ENCODE data around the gene ZSWIM1. TPM values are rescaled to one million over a fixed set of nuclear protein-coding genes. Genes with fewer than 3 reads are reported as not detected.

ZSWIM1 gene
- 5.5 TPM for total RNA-seq

DNA sequence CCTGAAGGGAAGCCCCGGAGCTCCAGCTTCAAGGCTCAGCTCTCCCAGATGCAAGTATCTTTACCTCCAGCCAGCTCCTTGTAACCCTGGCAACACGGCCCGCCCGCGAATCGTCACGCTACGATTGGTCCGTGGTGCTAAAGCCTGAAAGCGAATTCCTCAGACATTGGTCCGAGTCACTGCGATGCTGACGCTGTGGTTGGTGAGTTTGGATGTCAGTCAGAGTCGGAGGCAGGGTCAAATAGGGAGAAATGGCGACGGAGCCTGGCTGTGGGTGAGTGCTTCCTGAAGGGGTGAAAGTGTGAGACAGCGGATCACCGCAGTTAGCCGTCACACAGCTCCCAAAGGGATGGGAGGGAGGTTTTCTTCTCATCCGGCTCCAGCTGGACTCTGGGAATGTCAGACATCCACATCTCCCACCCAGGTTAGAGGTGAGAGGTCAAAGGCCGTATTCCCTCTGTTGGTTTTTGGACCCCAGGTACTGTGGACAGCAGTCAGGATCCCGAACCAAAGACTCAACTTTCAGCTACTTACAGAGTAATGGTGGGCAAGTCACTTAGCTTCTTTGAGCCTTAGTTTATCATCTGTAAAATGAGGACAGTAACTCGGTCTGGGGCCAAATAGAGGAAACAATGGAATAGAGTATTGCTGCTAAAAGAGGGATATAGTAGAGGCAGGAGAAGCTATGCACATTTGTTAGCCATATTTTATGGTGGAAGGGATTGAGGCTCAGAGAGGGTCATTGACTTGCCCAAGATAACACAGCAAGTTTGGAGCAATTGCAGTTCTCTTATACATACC lies at the start of gene ZSWIM1:
Gene ZSWIM1, plus strand, starts transcription at position 240 of the 801 bp plus-strand sequence. CDS start 1,366 bp downstream, outside the sequence.
- peak; percentile 98 for DNase-seq

GRCh38 chr20:45832619-45833018 lies 48.4 kb upstream of the ZSWIM1 start:
- DNase-seq, result no peak

- DNase-seq, result peak; percentile 40
Observed at GRCh38 chr20:45833030-45833882, 47.8 kb upstream of the ZSWIM1 start, which contains the start of gene SNX21. SNX21 (plus strand) TSS chr20:45833799; CDS start chr20:45833920, 121 bp downstream.

- DNase-seq, result peak; percentile 39
Observed at GRCh38 chr20:45833883-45834796, 46.9 kb upstream of the ZSWIM1 start.

GRCh38 chr20:45834797-45835161 lies 46.2 kb upstream of the ZSWIM1 start:
- no peak for DNase-seq

GRCh38 chr20:45835329-45835765 lies 45.7 kb upstream of the ZSWIM1 start:
- no peak for DNase-seq

DNA sequence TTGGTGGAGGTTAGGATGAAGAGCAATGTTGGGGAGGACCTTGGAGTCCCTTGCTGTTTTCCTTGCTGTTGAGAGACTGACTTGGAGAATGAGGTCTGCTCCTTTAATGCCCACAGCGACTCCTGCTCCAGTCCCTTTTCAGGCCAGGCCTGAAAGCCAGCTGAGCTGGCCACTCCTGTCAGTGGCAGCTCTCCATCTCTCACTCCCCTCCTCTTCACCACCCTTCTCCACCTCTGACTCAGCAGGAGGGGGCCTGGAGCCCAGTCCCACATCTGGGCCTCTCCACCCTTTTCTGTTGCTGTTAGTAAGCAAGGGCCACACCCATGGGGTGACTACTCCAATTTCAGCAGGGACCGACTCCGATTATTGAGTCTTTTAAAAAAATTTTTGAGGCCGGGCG lies 45.2 kb upstream of the ZSWIM1 start:
- no peak for DNase-seq

GRCh38 chr20:45836841-45837240 lies 44.2 kb upstream of the ZSWIM1 start:
- no peak for DNase-seq

- DNase-seq, result no peak
Observed at GRCh38 chr20:45840700-45841198, 40.3 kb upstream of the ZSWIM1 start.

GRCh38 chr20:45841407-45842129 lies 39.5 kb upstream of the ZSWIM1 start:
- no peak for DNase-seq

- no peak for DNase-seq
Observed at GRCh38 chr20:45842169-45842812, 38.7 kb upstream of the ZSWIM1 start.

GRCh38 chr20:45843506-45843905 lies 37.5 kb upstream of the ZSWIM1 start:
- DNase-seq, result no peak

DNA sequence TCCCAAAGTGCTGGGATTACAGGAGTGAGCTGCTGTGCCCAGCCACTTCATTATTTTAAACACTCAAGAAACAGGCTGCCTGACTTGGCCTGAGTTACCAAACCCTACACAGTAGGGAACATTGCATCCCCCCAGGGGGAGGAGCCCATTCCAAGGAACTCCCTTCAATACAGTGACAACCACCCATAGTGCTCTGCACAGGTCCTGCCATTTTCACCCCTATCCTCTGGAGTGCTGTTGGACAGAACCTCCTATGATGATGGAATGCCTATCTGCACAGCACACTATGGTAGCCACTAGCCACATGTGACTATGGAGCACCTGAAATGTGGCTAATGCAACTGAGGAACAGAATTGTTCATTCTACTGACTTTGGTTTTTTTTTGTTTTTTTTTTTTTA lies 35.6 kb upstream of the ZSWIM1 start:
- DNase-seq, result no peak

GRCh38 chr20:45848421-45848820 lies 32.6 kb upstream of the ZSWIM1 start:
- DNase-seq, result no peak

DNA sequence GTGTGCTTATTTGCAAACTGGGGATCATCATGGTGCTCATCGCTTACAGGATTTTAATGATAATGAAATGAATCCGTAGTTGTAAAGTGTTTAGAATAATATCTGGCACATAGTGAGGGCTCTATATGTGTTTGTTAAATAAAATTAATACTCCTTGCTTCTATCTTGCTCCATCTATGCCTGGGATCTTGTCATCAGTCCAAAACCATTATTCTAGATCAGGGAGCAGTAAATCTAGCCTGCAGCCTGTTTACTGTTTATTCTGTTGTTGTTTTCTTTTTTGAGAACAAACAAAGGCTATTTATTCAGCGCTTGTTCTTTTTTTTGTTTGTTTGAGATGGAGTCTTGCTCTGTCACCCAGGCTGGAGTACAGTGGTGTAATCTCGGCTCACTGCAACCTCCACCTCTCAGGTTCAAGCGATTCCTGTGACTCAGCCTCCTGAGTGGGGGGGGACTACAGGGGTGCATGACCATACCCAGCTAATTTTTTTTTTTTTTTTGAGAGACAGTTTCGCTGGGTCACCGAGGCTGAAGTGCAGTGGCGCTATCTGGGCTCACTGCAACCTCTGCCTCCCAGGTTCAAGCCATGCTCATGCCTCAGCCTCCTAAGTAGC lies 32.0 kb upstream of the ZSWIM1 start:
- DNase-seq, result no peak

DNA sequence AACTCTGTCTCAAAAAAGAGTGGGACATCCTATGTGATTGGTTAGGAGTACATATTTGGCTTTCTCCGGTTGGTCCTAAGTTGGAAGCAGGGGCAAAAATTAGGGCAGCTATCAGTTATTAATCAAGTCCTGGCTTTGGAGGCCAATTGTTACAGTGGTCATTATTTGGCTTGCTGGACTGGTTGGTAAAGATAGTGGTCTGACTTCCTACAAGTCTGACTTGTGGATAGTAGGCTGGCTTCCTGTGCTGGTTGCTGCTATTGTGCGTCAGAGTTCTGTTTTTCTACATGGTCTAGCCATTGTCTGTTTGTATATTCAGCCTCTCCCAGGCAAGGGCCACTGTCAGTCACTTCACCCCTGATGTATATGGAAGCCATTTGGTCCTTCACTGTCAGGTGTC lies 30.8 kb upstream of the ZSWIM1 start:
- no peak for DNase-seq

DNA sequence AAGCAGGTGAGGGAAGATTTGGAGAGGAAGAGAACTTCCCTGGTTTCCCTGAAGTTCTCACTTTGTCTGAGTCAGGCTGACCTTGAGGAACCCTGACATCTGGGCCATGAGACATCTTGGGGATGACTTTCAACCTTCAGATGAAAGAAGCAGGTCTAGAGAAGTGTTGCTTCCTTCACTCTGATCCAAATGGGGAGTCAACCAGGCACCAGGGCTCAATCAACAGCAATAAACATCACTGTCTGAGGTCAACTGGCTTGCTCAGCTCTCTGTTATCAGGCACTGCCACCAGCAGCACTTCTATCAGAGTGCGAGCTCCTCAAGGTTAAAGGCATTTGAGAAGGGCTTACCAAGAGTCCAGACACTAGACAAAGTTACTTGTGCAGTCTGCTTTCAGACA lies 30.1 kb upstream of the ZSWIM1 start:
- no peak for DNase-seq

DNA sequence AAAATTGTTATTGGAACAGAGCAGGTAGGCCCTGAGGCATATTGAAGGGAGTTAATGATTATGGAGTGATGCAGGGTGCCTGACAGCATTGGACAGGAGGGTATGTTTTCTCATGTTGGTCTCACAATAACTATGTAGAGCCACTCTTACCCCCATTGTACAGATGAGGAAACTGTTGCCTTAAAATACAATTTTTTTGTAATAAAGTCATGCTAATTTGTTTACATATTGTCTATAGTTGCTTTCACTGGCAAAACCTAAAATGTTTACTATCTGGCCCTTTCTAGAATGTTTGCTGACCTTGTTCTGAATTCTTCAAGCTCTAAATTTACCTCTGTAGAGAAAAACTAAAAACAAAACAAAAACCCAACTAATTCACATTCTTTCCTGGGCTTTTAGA lies 29.5 kb upstream of the ZSWIM1 start:
- no peak for DNase-seq

DNA sequence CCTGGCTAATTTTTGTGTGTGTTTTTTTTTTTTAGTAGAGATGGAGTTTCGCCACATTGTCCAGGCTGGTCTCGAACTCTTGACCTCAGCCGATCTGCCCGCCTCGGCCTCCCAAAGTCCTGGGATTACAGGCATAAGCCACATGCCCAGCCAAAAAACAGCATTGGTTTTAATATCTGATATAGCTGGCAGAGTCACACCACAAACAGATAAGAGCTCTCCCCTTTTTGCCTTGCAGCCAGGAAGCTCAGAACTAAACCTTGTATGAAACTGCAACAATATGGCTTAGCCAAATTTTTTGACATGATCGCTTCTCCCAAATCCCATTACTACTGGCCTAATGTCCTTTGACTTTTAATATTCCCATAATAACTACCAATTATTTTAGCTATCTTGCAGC lies 28.7 kb upstream of the ZSWIM1 start:
- DNase-seq, result no peak

GRCh38 chr20:45853484-45853883 lies 27.5 kb upstream of the ZSWIM1 start:
- DNase-seq, result no peak
